Activated T-cell treated with anti-CD3 and anti-CD28 coated beads, Interleukin-2, amount 50 U/mL, for 24 hours (primary cell): ENCODE results near the gene PPP1R12C.
A peak's percentile ranks its signal among the peaks of the same experiment; 100 is the strongest.
"Not testable (repeated sequence)": the region's sequence is repeated elsewhere in the genome, so short reads cannot be mapped to it uniquely, and the experiment has no call there.

Source experiments
- DNase-seq: peaks from one replicate; pipeline ENCODE4 v3.0.0-alpha.2; 2020
- H3K27ac Mint-ChIP-seq: 2 replicates; pipeline ENCODE4 v1.8.0; 2020; ENCODE audit warnings: mild to moderate bottlenecking, mixed read lengths
- H3K27me3 Mint-ChIP-seq: 2 replicates; pipeline ENCODE4 v1.8.0; 2020; ENCODE audit warnings: mixed read lengths
- H3K36me3 Mint-ChIP-seq: 2 replicates; pipeline ENCODE4 v1.8.0; 2020; ENCODE audit warnings: low read depth, mixed read lengths
- H3K4me1 Mint-ChIP-seq: 2 replicates; pipeline ENCODE4 v1.8.0; 2020; ENCODE audit warnings: low read depth, mixed read lengths
- H3K4me3 Mint-ChIP-seq: 2 replicates; pipeline ENCODE4 v1.8.0; 2020; ENCODE audit warnings: mild to moderate bottlenecking, moderate library complexity, mixed read lengths
- H3K9me3 Mint-ChIP-seq: 2 replicates; pipeline ENCODE4 v1.8.0; 2020; ENCODE audit warnings: mixed read lengths

PPP1R12C gene

GRCh38 chr19:55116859-55117662 is at the start of gene PPP1R12C:
TSS of gene PPP1R12C (minus strand) at chr19:55117637. CDS start at chr19:55117543, 94 bp downstream.
- Mint-ChIP-seq H3K9me3 (no peaks in the 10 kb centered on the region), H3K36me3 (peaks cover 29% of the 10 kb centered on the region), H3K4me3 (peak within 1 kb of the TSS; percentile 96), H3K4me1 (peaks cover 40% of the 10 kb centered on the region), H3K27ac (peak within 1 kb of the TSS; percentile 95), H3K27me3 (peaks cover 3% of the 10 kb centered on the region)
- DNase-seq = peak; percentile 44

DNA sequence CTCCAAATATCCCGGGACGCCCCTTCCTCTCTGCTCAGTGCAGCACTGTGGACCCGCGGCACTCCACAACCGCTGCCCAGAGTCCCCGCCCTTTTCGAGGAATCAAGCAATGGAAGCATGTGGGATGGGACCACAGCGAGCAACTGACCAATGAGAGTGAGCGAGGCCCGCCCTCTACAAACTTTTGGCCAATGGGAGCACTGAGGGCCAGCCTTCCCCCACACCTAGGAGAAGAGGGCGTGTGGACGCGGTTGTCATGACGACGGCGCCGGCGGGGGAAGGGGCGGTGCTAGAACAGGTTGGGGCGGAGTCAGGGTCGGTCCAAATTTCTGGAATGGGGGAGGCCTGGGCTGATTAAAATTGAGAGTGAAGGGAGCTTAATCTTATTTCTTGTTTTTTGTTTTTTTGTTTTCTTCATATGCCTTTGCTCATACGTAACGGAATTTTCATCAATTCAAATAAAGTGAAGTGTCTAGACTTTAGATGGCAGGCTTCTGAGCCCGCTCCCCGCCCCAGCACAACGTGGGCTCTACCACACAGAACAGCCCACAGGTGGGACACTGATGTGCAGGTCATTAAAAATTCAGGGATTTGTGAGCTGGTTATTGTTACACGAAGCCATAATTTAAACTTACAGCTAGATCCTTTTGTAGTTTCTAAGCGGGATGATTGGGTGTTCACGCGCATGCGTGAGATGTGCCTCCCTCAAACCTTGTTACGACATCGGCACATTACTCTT is 49.3 kb upstream of the PPP1R12C start, which contains the start of gene DNAAF3:
Gene DNAAF3, minus strand, starts transcription at position 84 of the 739 bp plus-strand sequence. CDS start 200 bp downstream, outside the sequence.
- Mint-ChIP-seq H3K9me3 (peaks cover 6% of the 10 kb centered on the region), H3K36me3 (no peaks in the 10 kb centered on the region), H3K4me3 (peak within 1 kb of the TSS; percentile 67), H3K27ac (peak within 1 kb of the TSS; percentile 73), H3K4me1 (peaks cover 12% of the 10 kb centered on the region), H3K27me3 (peaks cover 71% of the 10 kb centered on the region)
- peak; percentile 78 for DNase-seq

- Mint-ChIP-seq H3K4me3 (peak overlapping the region; percentile 67), H3K9me3 (peaks cover 6% of the 10 kb centered on the region), H3K27me3 (peaks cover 69% of the 10 kb centered on the region), H3K27ac (peak overlapping the region; percentile 73), H3K36me3 (no peaks in the 10 kb centered on the region), H3K4me1 (peaks cover 12% of the 10 kb centered on the region)
- peak; percentile 61 for DNase-seq
Observed at GRCh38 chr19:55165952-55166529, 48.6 kb upstream of the PPP1R12C start.

DNA sequence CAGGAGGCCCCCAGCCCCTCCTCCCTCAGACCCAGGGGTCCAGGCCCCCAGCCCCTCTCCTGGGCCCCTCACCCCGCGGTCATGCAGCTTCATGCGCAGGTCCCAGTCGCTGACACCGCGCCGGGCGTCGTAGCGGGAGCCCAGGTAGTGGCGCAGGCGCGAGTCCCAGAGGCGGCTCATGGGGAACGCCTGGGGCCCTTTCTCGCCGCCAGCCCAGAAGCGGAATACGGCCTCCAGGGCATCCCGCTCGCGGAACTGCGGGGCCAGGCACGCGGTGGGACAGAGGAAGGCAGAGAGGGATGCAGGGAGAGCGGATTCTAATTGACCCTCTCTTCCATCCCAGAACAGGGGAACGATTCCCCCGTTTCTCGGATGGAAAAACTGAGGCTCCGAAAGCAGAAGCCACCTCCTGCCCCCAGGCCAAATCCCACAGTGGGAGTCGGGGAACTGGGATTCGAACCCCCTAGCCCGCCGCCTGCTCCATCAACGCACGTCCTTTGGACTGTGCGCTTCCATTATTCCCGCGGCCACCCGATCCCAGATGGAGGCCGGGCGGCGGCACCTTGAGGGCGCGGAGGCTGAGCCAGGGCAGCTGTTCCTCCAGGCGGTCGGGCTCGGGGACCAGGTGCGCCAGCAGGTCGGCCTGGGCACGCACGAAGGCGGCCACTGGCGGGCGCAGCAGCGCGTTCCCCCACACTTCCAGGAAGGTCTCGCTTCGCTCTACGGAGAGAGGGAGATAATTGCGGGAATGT is 44.3 kb upstream of the PPP1R12C start:
- H3K27me3 Mint-ChIP-seq = peaks cover 75% of the 10 kb centered on the region
- H3K4me1 Mint-ChIP-seq = peaks cover 8% of the 10 kb centered on the region
- H3K27ac Mint-ChIP-seq = no peak overlapping the region
- no peak for DNase-seq
- no peaks in the 10 kb centered on the region for H3K36me3 Mint-ChIP-seq
- H3K9me3 Mint-ChIP-seq = peaks cover 2% of the 10 kb centered on the region
- no peak overlapping the region for H3K4me3 Mint-ChIP-seq

GRCh38 chr19:55160986-55161365 is 43.5 kb upstream of the PPP1R12C start:
- H3K4me1 Mint-ChIP-seq = peaks cover 5% of the 10 kb centered on the region
- no peaks in the 10 kb centered on the region for H3K9me3 Mint-ChIP-seq
- no peak overlapping the region for H3K27ac Mint-ChIP-seq
- H3K4me3 Mint-ChIP-seq = no peak overlapping the region
- no peak for DNase-seq
- H3K36me3 Mint-ChIP-seq = no peaks in the 10 kb centered on the region
- peaks cover 74% of the 10 kb centered on the region for H3K27me3 Mint-ChIP-seq

DNA sequence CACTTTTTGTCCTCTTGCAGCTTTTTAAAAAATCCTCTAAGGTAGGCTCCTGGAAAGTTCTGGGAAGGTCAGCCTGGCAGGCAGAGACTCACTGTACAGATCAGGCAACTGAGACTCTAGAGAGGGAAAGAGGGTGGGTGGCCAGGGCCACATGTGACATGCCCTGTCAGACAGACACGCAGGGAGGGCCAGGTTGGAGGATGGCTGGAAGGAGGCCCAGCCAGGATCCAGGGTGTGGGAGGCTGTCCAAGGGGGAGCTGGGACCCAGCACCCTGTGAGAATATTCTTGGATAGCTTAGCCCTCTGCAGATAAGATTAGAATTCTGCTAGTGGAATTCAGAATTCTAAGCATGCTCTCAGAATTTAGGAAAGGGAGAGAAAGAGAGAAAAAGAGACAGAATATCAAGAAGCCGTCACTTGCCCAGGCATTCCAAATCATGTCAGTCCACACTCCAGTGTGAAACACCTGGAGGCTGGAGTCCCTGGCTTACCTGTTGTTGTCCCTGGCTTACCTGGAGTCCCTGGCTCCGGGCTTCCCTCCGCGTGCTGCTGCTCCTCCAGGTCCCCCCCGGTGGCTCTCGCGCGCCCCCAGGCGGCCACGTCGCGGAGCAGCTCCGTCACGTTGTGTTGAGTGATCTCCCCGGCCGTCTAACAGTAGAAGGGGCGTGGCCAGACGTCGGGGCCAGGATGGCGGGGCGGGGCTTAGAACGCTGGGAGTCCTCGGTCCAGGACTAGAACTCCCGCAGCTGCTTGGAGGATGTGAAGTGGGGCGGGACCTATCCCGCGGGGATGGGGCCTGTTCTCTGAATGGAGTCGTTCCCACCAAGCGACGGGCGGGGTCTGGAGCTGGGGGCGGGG is 42.9 kb upstream of the PPP1R12C start:
- Mint-ChIP-seq H3K4me1 (peaks cover 5% of the 10 kb centered on the region), H3K9me3 (no peaks in the 10 kb centered on the region), H3K36me3 (no peaks in the 10 kb centered on the region), H3K4me3 (no peak overlapping the region), H3K27me3 (peaks cover 70% of the 10 kb centered on the region), H3K27ac (no peak overlapping the region)
- peak; percentile 90 for DNase-seq

DNA sequence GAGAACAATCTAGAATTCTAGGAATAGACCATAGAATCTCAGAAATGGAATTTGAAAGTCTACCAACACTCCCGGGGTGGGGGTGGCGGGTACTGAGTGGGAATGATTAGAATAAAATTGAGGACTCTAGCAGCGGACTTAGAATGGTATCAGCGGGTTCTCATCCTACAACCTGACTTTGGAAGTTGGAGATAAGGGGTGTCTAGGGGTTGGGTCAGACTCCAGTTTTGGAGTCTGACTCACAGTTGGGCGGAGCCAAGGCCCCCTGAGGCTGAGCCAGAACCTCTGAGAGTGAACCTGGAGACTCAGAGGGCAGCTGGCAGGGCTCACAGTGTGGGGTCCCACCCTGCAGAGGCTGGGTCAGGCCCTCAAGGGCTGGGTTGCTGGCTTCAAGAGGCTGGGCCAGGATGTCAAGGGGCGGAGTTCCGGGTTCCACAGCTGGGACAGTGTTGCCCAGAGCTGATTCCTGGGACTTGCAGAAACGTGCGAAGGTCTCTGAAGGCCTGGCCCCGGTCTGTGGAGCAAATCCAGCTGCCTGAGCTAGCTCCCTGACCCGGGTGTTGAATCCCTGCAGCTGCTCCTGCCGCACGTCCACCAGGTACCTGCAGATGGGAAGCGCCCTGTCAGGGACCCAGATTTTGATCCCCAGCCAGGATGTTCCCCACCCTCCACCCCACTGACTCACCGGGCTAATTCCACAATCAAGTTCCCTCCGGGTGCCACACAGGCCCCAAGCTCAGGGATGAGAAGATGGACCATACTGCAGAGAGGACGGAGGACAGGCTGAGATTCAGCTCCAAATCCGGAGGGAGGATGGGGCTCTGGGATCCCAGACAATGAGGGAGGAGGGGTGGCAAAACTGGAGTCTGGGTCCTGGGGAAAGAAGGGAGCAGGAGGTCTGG is 41.7 kb upstream of the PPP1R12C start:
- Mint-ChIP-seq H3K4me3 (no peak overlapping the region), H3K9me3 (no peaks in the 10 kb centered on the region), H3K36me3 (no peaks in the 10 kb centered on the region), H3K4me1 (peaks cover 9% of the 10 kb centered on the region), H3K27ac (no peak overlapping the region), H3K27me3 (peaks cover 68% of the 10 kb centered on the region)
- DNase-seq = no peak

- no peaks in the 10 kb centered on the region for H3K36me3 Mint-ChIP-seq
- no peak for DNase-seq
- H3K4me1 Mint-ChIP-seq = peaks cover 14% of the 10 kb centered on the region
- H3K27me3 Mint-ChIP-seq = peaks cover 62% of the 10 kb centered on the region
- H3K4me3 Mint-ChIP-seq = no peak overlapping the region
- no peak overlapping the region for H3K27ac Mint-ChIP-seq
- no peaks in the 10 kb centered on the region for H3K9me3 Mint-ChIP-seq
Observed at GRCh38 chr19:55158423-55158822, 41.0 kb upstream of the PPP1R12C start.

DNA sequence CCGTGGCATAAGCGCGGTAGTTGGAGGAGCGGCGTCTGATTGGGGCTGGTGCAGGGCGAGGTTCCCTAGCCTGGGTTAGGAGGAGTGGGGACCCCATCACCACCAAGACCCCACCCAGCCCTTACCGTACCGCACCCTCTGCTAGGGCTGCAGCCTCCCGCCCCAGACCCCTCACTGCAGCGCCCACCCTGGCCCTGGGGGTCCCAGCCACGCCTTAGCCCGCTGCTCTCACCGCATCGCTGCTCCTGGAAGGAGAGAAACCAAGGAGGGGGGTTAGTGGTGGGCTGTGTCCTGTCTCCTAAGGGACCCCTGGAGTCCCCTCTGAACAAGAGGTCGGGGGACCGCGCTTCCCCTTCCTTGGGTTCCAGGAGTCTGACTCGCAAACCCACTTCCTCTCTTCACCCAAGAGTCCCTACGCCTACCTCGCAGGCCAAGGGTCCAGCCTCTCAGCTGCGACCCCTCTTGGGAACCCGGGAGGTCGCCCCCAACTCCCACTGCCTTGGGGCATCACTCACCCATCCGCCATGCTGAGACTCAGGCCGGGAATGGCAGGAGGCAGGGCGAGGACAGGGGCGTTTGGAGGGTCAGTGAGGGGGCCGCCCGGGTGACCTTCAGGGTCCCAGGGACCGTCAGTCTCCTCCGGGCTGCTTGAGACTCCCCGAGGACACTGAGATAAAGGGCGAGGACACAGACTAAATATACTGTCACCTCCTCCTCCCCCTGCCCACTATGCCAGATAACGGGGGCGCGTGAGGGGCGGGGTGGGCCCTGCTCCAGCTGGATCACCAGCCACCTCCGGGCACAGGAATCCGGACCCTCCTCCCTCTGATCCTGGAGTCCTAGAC is 39.8 kb upstream of the PPP1R12C start, which contains the start of gene TNNI3:
Gene TNNI3, minus strand, starts transcription at position 669 of the 845 bp plus-strand sequence. Its CDS starts 143 bp downstream, at position 526.
- Mint-ChIP-seq H3K27me3 (peaks cover 57% of the 10 kb centered on the region), H3K4me3 (no peak within 1 kb of the TSS)

DNA sequence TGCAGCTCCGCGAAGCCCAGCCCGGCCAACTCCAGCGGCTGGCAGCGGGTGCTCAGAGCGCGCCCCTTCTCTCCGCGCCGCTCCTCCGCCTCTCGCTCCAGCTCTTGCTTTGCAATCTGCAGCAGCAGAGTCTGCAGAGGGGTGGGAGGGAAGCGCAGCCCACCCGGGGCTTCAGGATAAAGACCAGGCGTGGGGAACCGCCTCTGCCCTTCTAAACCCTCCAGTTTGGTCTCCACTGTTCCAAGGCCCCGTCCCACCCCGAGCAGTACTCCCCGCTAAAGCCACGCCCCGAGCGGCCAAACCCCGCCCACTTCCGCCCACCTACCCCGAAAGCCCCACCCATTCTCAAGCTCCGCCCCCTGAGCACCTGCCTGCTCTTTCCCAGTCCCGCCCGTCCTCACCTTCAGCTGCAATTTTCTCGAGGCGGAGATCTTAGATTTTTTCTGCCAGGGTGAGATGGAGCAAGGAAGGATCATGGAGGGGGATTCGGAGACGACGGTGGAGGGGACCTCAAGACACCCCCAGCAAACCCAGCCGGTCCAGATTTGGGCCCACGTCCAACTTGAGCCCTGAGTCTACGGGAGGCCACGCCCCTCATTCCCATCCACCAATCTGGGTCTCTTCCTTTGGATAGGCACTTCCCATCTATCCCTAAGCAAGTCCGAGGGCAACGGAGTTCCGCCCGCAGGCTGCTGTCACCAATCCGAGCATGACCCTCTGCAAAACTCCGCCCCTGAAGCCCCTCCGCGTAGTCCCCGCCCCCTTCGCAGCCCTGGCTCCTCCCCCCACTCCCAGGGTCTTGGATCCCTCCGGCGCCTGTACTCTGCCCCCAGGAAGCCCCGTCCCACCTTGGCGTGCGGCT is 39.0 kb upstream of the PPP1R12C start:
- peak; percentile 61 for DNase-seq
- H3K9me3 Mint-ChIP-seq = peaks cover 10% of the 10 kb centered on the region
- no peaks in the 10 kb centered on the region for H3K36me3 Mint-ChIP-seq
- H3K4me3 Mint-ChIP-seq = peak overlapping the region; percentile 10
- H3K27ac Mint-ChIP-seq = no peak overlapping the region
- H3K27me3 Mint-ChIP-seq = peaks cover 50% of the 10 kb centered on the region
- peaks cover 22% of the 10 kb centered on the region for H3K4me1 Mint-ChIP-seq

More for the DNA sequence above, 39.8 kb upstream of the PPP1R12C start, which contains the start of gene TNNI3:
- no peak within 1 kb of the TSS for H3K27ac Mint-ChIP-seq
- no peaks in the 10 kb centered on the region for H3K36me3 Mint-ChIP-seq
- no peak for DNase-seq
- H3K4me1 Mint-ChIP-seq = peaks cover 15% of the 10 kb centered on the region
- H3K9me3 Mint-ChIP-seq = peaks cover 1% of the 10 kb centered on the region

DNA sequence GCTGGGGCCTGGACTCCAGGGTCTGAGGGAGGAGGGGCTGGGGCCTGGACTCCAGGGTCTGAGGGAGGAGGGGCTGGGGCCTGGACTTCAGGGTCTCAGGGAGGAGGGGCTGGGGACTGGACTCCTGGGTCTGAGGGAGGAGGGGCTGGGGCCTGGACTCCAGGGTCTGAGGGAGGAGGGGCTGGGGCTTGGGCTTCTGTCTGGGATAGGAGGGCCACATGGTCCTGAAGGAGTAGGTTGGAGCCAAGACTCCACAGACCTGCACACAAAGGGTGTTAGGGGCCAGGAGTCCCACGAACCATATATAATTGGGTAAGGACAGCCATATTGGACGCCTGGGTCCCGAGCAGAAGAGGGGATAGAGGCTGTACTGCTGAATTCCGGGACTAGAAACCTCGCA is 38.3 kb upstream of the PPP1R12C start:
- peaks cover 48% of the 10 kb centered on the region for H3K27me3 Mint-ChIP-seq
- H3K36me3 Mint-ChIP-seq, H3K27ac Mint-ChIP-seq, DNase-seq, H3K4me3 Mint-ChIP-seq: not testable (repeated sequence)
- H3K4me1 Mint-ChIP-seq = peaks cover 22% of the 10 kb centered on the region
- H3K9me3 Mint-ChIP-seq = peaks cover 11% of the 10 kb centered on the region
